ENCODE results near the gene MMP17. TPM values are rescaled to one million over a fixed set of nuclear protein-coding genes. Genes with fewer than 3 reads are reported as not detected.

The MMP17 gene
- total RNA-seq, 4 donors from 2014 or later = 2.6 to 23.6 (median 12.4) TPM

DNA sequence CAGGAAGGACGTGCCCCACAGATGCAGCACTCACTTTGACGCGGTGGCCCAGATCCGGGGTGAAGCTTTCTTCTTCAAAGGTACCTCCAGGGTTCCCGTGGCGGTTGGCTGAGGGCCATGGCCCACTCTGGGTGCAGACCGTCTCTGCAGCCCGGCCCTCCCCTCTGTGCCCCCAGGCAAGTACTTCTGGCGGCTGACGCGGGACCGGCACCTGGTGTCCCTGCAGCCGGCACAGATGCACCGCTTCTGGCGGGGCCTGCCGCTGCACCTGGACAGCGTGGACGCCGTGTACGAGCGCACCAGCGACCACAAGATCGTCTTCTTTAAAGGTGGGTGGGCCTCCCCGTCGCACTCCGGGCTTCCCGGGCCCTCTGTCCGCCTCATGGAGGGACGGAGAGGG, 16.9 kb downstream of the MMP17 start:
- no peak for TF ChIP-seq CTCF (IDR thresholded peaks at IDR 0.05)
- TF ChIP-seq POLR2AphosphoS5 (IDR thresholded peaks at IDR 0.05) = no peak
- TF ChIP-seq POLR2A (IDR thresholded peaks at IDR 0.05) = no peak
- TF ChIP-seq EP300 (IDR thresholded peaks at IDR 0.05; ENCODE audit: low read depth) = no peak
- Histone ChIP-seq H3K9me3 (no peaks in the 10 kb centered on the region), H3K4me1 (no peaks in the 10 kb centered on the region), H3K27me3 (no peaks in the 10 kb centered on the region), H3K36me3 (no peaks in the 10 kb centered on the region), H3K4me3 (no peak overlapping the region), H3K27ac (no peak overlapping the region)
- intact Hi-C loops (cut with DNase I; ENCODE audit: low total_unique reads) = no loop called here
- 92% methylated on average over 27 of the region's 29 CpGs; no CpG with 5 or more reads in 1 of the 2 donors for WGBS, 2 donors (ENCODE audit: low coverage in 1 of 2)
- DNase-seq = no peak
- in situ Hi-C loops (cut with MboI; ENCODE audit: low pct_ligation_motif_present in 1 of 4, low pct_unique_long_range_greater_than_20kb in 1 of 4, low sequenced_read_pairs in 3 of 4) = no loop called here

DNA sequence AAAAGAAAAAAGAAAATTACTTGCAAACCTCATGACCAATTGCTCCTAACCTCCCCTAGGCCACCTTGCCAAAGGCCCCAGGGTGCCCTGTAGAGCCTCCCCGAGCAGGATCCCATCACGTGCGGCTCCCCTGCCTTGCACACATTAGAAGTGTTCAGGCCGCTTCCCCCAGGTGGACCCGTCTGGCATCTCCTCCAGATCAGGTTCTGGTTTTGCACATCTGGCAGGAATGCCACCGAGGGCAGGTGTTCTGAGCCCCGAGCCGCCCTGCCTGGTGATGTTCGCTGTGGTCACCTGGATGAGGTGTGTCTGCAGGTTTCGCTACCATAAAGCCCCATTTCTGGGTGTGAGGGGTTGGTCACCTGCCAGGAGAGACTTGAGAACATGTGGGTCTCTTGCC, 19.3 kb downstream of the MMP17 start:
- intact Hi-C loops (cut with DNase I; ENCODE audit: low total_unique reads) = no loop called here
- H3K4me3 ChIP-seq = no peak overlapping the region

DNA sequence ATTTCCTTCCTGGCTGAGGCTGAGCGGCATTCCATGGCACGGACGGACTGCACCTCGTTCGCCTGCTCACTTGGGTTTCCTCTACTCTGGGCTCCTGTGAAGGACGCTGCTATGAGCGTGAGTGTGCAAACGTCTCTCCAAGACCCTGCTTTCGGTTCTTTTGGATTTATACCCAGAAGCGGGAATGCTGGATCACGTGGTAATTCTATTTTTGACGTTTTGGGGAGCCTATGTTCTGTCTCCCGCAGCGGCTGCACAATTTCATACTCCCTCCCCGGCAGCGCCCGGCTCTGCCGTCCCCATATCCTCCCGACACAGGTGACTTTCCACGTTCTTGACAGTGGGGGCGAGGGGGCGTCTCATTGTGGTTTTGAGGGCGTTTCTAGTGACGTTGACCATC, 20.6 kb downstream of the MMP17 start:
- 82 to 84% methylated on average over 18 to 24 of the region's 24 CpGs for WGBS, 2 donors (ENCODE audit: low coverage in 1 of 2)

More for the DNA sequence above, 19.3 kb downstream of the MMP17 start:
- Histone ChIP-seq H3K27me3 (no peaks in the 10 kb centered on the region), H3K27ac (no peak overlapping the region), H3K4me1 (no peaks in the 10 kb centered on the region), H3K9me3 (no peaks in the 10 kb centered on the region), H3K36me3 (no peaks in the 10 kb centered on the region)
- no peak for DNase-seq
- TF ChIP-seq CTCF (IDR thresholded peaks at IDR 0.05) (no peak), EP300 (IDR thresholded peaks at IDR 0.05; ENCODE audit: low read depth) (no peak), POLR2AphosphoS5 (IDR thresholded peaks at IDR 0.05) (no peak)
- in situ Hi-C loops (cut with MboI; ENCODE audit: low pct_ligation_motif_present in 1 of 4, low pct_unique_long_range_greater_than_20kb in 1 of 4, low sequenced_read_pairs in 3 of 4) = no loop called here
- WGBS, 2 donors (ENCODE audit: low coverage in 1 of 2) = 84% methylated on average over 10 of the region's 10 CpGs; no CpG with 5 or more reads in 1 of the 2 donors

More for the DNA sequence above, 20.6 kb downstream of the MMP17 start:
- no peaks in the 10 kb centered on the region for H3K9me3 ChIP-seq
- no peak overlapping the region for H3K4me3 ChIP-seq
- H3K36me3 ChIP-seq = no peaks in the 10 kb centered on the region
- no peak for TF ChIP-seq POLR2AphosphoS5 (IDR thresholded peaks at IDR 0.05)
- no peak for TF ChIP-seq POLR2A (IDR thresholded peaks at IDR 0.05)
- TF ChIP-seq CTCF (IDR thresholded peaks at IDR 0.05) = no peak
- TF ChIP-seq EP300 (IDR thresholded peaks at IDR 0.05; ENCODE audit: low read depth) = no peak
- no peak overlapping the region for H3K27ac ChIP-seq
- in situ Hi-C loops (cut with MboI; ENCODE audit: low pct_ligation_motif_present in 1 of 4, low pct_unique_long_range_greater_than_20kb in 1 of 4, low sequenced_read_pairs in 3 of 4) (no loop called here), intact Hi-C loops (cut with DNase I; ENCODE audit: low total_unique reads) (no loop called here)
- H3K27me3 ChIP-seq = no peaks in the 10 kb centered on the region
- H3K4me1 ChIP-seq = no peaks in the 10 kb centered on the region
- no peak for DNase-seq
